Measurements from ENCODE around the gene GABRR3. TPM values are rescaled to one million over a fixed set of nuclear protein-coding genes. Genes with fewer than 3 reads are reported as not detected.
A peak's percentile ranks its signal among the peaks of the same experiment; 100 is the strongest.

Gene GABRR3
- polyA plus RNA-seq, 1 of the 3 experiments (the other 2 are of a cell fraction): not detected

DNA sequence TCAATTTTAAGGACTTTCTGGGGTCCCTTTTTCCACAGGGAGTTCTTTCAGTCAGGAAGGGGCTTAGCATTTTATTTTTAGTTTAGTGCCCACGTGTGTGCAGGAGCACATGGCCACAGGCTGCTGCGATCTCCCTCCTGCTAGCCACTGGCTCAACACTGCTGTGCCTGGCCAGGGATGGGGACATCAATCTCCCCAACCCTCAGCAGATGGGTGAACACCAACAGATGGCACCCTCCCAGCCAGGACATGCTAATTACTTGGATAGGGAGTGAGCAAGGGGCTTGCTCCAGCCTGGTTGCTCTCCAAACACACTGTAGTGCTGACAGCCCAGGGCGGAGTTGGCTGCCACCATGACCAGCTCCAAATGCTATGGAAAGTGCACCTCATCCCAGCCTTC lies 55.5 kb downstream of the GABRR3 start (continued):
- TF ChIP-seq RXRA (IDR thresholded peaks at IDR 0.05; ENCODE audit: borderline replicate concordance, low read depth): no peak
- TF ChIP-seq PBX3 (IDR thresholded peaks at IDR 0.05): no peak

DNA sequence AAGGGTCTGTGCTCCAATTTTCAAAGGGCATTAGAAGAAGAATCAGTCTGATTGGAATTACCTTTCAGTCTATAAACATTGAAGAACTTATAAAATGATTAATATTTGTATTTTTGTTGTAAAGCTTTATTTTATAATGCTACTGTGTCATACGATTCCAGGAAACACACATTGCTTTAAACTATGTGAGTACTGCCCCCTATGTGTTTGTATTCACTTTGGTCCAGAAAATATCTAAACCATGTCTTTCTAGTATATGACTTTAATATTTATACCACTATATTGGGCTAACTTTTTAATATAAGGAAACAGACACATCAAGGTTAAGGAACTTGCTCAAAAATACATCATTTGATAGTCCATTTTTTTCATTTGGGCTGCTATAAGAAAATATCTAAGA lies 59.6 kb downstream of the GABRR3 start:
- no peak overlapping the region for H3K4me3 ChIP-seq (ENCODE audit: low read depth in 2 of 2, low read length in 1 of 2)
- H2AFZ ChIP-seq (ENCODE audit: low read depth): no peak overlapping the region
- H3K4me2 ChIP-seq: no peak overlapping the region
- H3K27ac ChIP-seq (ENCODE audit: low read depth in 2 of 2, low read length in 1 of 2): no peak overlapping the region
- ChIA-PET CTCF (interaction anchor here (1.0 kb wide), 2 partner anchors 9 to 154 kb away, joined by 3 to 4 read pairs; partner anchors contain the start of gene CRYBG3), POLR2A (no interaction called here)
- no peak overlapping the region for H3K9ac ChIP-seq
- no peaks in the 10 kb centered on the region for H3F3A ChIP-seq (replicated peaks; ENCODE audit: insufficient read depth)
- WGBS (ENCODE audit: low lambda C conversion rate): 92% methylated on average over 1 of the region's 1 CpG
- H3K9me3 ChIP-seq: no peaks in the 10 kb centered on the region
- H3K4me1 ChIP-seq (ENCODE audit: control insufficient read depth in 1 of 2, insufficient read depth in 2 of 2, low read depth in 1 of 2, low read length in 1 of 2): peaks cover 7 to 22% of the 10 kb centered on the region in 2 experiments; a peak in 3 of 4 replicates
- no peaks in the 10 kb centered on the region for H3K36me3 ChIP-seq (replicated peaks in 1 of 2; ENCODE audit: control insufficient read depth in 1 of 2, insufficient read depth in 2 of 2, low read length in 1 of 2)
- TF ChIP-seq MEF2A (IDR thresholded peaks at IDR 0.05; ENCODE audit: borderline replicate concordance, low read depth): no peak
- peak; percentile 12; the same call in 1 of the 2 replicates for TF ChIP-seq RAD21 (IDR thresholded peaks at IDR 0.05; ENCODE audit: low read length)
- TF ChIP-seq, protein P1, sequence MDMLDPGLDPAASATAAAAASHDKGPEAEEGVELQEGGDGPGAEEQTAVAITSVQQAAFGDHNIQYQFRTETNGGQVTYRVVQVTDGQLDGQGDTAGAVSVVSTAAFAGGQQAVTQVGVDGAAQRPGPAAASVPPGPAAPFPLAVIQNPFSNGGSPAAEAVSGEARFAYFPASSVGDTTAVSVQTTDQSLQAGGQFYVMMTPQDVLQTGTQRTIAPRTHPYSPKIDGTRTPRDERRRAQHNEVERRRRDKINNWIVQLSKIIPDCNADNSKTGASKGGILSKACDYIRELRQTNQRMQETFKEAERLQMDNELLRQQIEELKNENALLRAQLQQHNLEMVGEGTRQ (IDR thresholded peaks at IDR 0.05; ENCODE audit: borderline replicate concordance, low read depth, low read length): no peak
- no peak for TF ChIP-seq REST (IDR thresholded peaks at IDR 0.05; ENCODE audit: low read depth, low read length)
- TF ChIP-seq MXI1 (IDR thresholded peaks at IDR 0.05; ENCODE audit: low read depth, low read length): no peak
- H4K20me1 ChIP-seq (ENCODE audit: insufficient read depth): no peaks in the 10 kb centered on the region
- H3K79me2 ChIP-seq (ENCODE audit: insufficient read depth): peaks cover 4% of the 10 kb centered on the region; the same call in 1 of the 2 replicates
- no peak for DNase-seq
- H3K27me3 ChIP-seq (ENCODE audit: insufficient read depth): no peaks in the 10 kb centered on the region
- no peaks in the 10 kb centered on the region for H3K9me2 ChIP-seq

GRCh38 chr3:97974996-97975395 lies 60.1 kb downstream of the GABRR3 start:
- no peaks in the 10 kb centered on the region for H3K9me3 ChIP-seq
- no peaks in the 10 kb centered on the region for H3K36me3 ChIP-seq (replicated peaks in 1 of 2; ENCODE audit: control insufficient read depth in 1 of 2, insufficient read depth in 2 of 2, low read length in 1 of 2)
- no peak overlapping the region for H3K4me2 ChIP-seq
- WGBS (ENCODE audit: low lambda C conversion rate): 80% methylated on average over 3 of the region's 3 CpGs
- H3K79me2 ChIP-seq (ENCODE audit: insufficient read depth): peaks cover 4% of the 10 kb centered on the region; the same call in 1 of the 2 replicates
- no peaks in the 10 kb centered on the region for H4K20me1 ChIP-seq (ENCODE audit: insufficient read depth)
- DNase-seq: no peak
- H3K9me2 ChIP-seq: no peaks in the 10 kb centered on the region
- H3K4me3 ChIP-seq (ENCODE audit: low read depth in 2 of 2, low read length in 1 of 2): no peak overlapping the region
- no peak overlapping the region for H3K27ac ChIP-seq (ENCODE audit: low read depth in 2 of 2, low read length in 1 of 2)
- H3K4me1 ChIP-seq (ENCODE audit: control insufficient read depth in 1 of 2, insufficient read depth in 2 of 2, low read depth in 1 of 2, low read length in 1 of 2): peaks cover 7 to 22% of the 10 kb centered on the region in 2 experiments; a peak in 3 of 4 replicates
- no peak overlapping the region for H2AFZ ChIP-seq (ENCODE audit: low read depth)
- no peak for TF ChIP-seq JUND (IDR thresholded peaks at IDR 0.05)
- no peak for TF ChIP-seq MEF2A (IDR thresholded peaks at IDR 0.05; ENCODE audit: borderline replicate concordance, low read depth)
- no peak for TF ChIP-seq RCOR1 (IDR thresholded peaks at IDR 0.05; ENCODE audit: low read length)
- TF ChIP-seq RAD21 (IDR thresholded peaks at IDR 0.05; ENCODE audit: low read length): no peak
- TF ChIP-seq YY1 (IDR thresholded peaks at IDR 0.05; ENCODE audit: low read depth): no peak
- no peaks in the 10 kb centered on the region for H3F3A ChIP-seq (replicated peaks; ENCODE audit: insufficient read depth)
- POLR2A ChIA-PET: no interaction called here
- H3K9ac ChIP-seq: no peak overlapping the region
- no peaks in the 10 kb centered on the region for H3K27me3 ChIP-seq (ENCODE audit: insufficient read depth)
- CTCF ChIA-PET: interaction anchor here (1.0 kb wide), 2 partner anchors 9 to 153 kb away, joined by 3 to 4 read pairs; partner anchors contain the start of gene CRYBG3
